Measurements from ENCODE around the gene ZNF24.

Gene ZNF24

DNA sequence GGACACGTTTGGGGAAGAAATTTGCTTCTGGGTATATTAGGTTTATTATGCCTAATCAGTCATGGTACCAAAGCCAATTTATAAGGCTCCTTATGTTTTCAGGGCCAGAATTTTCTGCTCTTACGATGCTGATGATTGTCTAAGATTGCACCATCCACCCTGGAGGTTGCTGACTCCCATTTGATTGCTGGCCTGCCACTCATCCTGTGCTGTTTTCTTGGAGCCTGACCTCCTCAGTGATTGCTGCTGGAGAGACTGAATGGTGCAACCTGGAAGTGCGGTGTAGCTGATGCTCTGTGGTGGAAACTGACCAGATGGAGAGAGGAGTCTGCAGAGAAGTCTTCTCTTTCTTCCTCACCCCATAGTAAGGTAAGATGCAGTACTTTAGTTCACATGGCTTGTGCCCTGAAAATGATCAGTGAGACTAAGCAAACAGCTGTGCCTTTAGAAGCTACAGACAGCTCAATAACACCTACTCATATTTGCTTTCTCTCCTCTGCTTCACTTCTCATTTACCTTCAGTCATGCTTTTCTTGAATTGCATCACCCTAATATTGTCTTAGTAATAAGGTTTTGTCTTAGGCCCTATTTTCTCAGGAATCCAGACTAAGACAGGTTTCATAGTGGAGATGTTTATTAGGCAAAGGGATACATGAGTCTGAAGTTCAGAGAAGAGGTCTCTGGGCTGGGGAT, 17.4 kb downstream of the ZNF24 start:
- DNase-seq (ENCODE audit: insufficient read length, low spot score) (no peak), FAIRE-seq (no peak)
- TF ChIP-seq, protein P1, sequence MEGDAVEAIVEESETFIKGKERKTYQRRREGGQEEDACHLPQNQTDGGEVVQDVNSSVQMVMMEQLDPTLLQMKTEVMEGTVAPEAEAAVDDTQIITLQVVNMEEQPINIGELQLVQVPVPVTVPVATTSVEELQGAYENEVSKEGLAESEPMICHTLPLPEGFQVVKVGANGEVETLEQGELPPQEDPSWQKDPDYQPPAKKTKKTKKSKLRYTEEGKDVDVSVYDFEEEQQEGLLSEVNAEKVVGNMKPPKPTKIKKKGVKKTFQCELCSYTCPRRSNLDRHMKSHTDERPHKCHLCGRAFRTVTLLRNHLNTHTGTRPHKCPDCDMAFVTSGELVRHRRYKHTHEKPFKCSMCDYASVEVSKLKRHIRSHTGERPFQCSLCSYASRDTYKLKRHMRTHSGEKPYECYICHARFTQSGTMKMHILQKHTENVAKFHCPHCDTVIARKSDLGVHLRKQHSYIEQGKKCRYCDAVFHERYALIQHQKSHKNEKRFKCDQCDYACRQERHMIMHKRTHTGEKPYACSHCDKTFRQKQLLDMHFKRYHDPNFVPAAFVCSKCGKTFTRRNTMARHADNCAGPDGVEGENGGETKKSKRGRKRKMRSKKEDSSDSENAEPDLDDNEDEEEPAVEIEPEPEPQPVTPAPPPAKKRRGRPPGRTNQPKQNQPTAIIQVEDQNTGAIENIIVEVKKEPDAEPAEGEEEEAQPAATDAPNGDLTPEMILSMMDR (IDR thresholded peaks at IDR 0.05; ENCODE audit: insufficient read depth, missing control alignments) = no peak

DNA sequence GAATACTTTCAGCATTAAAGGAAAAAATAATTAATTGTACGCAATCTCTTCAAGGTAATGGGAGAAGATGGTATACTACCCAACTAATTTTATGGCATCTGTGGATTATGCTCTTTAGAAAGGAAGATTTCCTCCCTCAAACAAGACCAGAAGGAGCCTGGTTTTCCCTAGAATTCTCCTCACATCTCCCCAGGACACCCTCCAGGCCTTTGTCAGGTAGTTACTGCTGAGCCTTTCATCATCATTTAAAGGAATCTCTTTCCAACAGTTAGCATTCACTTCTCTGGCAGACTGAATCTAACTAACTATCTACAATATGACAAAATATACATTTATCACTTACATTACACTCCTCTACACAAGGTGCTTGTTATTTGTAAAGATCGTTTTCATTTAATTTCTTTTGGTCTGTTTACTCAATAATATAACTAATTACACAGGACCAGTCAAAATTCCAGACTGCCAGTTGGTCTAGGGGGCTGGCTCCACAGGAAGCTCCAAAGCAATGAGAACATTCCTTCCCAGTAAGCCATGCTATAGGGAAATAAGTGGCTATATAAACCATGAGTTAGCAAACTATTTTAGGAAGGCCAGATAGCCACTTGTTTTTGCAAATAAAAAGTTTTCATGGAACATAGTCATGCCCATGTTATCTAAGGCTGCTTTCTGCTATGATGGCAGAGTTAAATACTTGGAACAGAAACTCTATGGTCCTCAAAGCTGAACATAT, 19.1 kb downstream of the ZNF24 start:
- DNase-seq (ENCODE audit: insufficient read length, low spot score) (no peak), FAIRE-seq (no peak)
- TF ChIP-seq, protein P1 (IDR thresholded peaks at IDR 0.05; ENCODE audit: insufficient read depth, missing control alignments) = no peak

DNA sequence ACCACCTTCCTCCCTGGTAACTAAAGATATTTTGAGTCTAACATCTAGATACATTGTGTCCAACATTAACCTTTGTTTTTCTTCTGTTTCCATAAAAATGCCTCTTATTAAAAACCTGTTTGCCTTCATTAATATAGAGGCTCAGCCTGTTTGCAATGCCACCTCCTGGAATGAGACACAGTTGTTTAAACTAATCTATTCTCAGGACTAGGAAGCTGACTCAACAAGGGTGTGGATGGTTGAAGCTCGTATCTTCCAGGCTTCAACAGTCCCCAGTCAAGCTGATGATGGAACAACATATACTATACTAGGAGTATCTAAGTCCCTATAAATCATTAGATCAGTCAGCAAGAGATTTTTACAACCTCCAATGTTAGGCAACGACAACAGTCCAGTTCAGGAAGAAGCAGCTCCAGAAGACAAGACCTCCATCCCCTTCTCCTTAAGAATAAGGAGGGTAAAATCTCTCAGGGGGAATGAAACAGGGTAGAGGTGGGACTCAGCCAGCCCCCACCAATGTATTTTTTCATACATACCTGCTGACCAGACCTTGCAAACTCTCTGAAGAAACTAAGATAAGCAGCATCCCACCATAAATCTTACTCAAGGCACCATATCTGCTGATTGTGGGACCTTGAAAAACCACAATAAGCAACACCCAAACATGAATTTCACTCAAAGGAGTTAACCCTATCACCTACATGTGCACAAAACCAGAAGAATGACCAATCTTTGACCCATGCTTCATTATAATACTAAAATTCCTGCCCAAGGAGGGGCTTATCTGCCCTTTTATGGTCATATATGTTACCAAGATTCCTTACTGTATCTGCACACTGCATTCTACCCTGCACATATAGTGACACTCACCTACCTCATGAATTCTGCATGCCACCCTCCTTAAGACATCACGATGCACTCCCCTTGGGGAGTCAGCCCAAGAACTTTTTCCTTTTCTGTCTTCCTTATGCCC, 21.4 kb downstream of the ZNF24 start:
- TF ChIP-seq, protein P1 (IDR thresholded peaks at IDR 0.05; ENCODE audit: insufficient read depth, missing control alignments) = no peak
- DNase-seq (ENCODE audit: insufficient read length, low spot score) (no peak), FAIRE-seq (no peak)

DNA sequence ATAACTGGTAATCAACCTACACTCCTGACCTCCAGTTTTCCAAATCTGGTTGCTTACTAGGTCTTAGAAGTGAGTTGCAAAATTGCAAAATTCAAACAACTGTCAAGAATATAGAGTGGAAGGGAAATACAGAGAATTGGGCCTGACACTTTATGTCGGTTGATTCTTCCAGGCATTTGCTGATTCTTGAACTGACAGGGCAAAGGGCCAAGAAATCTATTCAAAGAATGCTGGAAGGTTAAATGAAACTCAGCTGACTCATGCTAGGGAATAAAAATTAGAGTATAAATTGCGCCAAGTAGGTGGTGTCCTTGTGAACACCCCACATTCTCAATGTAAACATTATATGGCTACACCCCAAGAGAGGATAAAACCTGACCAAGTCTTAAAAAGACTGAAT, 32.7 kb downstream of the ZNF24 start:
- DNase-seq (ENCODE audit: insufficient read length, low spot score) (no peak), FAIRE-seq (no peak)
- TF ChIP-seq, protein P1 (IDR thresholded peaks at IDR 0.05; ENCODE audit: insufficient read depth, missing control alignments) = no peak

DNA sequence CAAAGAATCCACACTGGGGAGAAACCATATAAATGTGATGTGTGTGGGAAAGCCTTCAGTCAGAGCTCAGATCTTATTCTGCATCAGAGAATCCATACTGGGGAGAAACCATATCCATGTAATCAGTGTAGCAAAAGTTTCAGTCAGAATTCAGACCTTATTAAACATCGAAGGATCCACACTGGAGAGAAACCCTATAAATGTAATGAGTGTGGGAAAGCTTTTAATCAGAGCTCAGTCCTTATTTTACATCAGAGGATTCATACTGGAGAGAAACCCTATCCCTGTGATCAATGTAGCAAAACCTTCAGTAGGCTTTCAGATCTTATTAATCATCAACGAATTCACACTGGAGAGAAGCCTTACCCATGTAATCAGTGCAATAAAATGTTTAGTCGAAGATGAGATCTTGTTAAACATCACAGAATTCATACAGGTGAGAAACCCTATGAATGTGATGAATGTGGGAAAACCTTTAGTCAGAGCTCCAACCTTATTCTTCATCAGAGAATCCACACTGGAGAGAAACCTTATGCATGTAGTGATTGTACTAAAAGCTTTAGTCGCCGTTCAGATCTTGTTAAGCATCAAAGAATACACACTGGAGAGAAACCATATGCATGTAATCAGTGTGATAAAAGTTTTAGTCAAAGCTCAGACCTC, 37.5 kb downstream of the ZNF24 start:
- FAIRE-seq = peak; percentile 82
- TF ChIP-seq, protein P1 (IDR thresholded peaks at IDR 0.05; ENCODE audit: insufficient read depth, missing control alignments) = no peak

DNA sequence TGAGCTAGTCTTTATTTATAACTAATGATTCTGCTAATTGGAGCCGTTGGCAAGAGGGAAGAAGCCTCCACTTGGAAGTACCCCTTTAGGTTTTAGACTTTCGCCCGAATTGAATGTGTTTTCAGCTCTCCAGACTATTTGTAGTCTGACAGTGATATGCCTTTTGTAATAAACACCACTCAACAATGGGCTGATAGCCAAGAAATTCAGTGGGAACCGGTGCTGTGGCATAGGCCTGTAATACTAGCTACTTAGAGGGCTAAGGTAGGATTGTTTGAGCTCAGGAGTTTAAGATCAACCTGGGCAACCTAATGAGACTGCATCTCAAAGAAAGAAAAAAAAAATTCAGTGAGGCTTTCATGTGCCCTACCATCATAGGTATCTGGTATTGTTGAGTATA, 40.6 kb downstream of the ZNF24 start:
- FAIRE-seq (no peak), DNase-seq (ENCODE audit: insufficient read length, low spot score) (no peak)
- TF ChIP-seq, protein P1 (IDR thresholded peaks at IDR 0.05; ENCODE audit: insufficient read depth, missing control alignments) = no peak

More for the DNA sequence above, 37.5 kb downstream of the ZNF24 start:
- DNase-seq (ENCODE audit: insufficient read length, low spot score) = no peak

Data from D721Med (cell line).